ENCODE measurements around the gene PDZD7. TPM values are rescaled to one million over a fixed set of nuclear protein-coding genes. Genes with fewer than 3 reads are reported as not detected.

The PDZD7 gene
- total and polyA plus RNA-seq, 2 of the 8 experiments (the other 6 are each of a cell fraction or from before 2014, with no cell fraction given), result 0.88 to 1.6 TPM

DNA sequence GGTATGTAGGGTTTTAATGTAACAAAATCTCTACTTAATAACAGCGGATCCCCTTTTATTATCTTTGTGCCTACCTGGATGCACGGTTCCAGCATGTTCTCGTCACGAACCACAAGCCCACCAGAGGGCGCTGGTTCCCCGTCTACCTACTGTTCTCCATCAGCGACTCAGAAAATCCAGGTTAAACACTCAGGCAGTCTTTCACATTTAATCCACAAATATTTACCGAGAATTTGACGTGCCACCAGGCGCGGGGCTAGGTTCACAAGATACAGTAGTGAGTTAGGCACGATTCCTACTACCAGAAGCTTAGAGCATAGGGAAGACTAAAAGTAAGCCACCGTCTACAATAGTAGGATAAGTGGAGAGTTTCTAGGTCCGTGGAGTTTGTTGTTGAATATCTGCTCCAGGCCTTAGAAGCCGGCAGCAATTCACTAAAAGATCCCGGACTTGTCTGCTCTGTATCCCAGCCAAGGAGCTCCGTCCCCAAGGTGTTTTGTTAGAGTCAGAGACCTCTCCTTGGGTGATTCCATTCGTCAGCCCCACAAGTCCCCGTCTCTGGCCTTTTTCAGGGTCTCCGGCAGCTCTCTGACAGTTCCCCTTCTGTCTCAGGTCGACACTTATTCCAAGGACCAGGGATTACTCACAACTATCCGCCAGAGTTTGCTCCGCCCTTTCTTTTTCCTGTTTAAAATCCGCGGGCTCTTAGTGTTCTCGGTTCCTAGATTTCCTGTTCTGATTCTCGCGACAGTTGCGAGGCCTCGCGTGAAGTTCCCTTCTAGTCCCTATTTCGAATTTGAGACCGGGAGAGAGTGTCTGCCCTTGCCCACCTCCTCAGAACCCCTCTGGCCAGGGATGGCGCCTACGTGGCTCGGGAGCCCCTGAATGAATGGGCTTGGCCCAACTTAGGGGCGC lies 29.4 kb upstream of the PDZD7 start (continued):
- TF ChIP-seq CREB1 (IDR thresholded peaks at IDR 0.05) (peak; percentile 66; the same call in 1 of the 2 replicates), RFX5 (IDR thresholded peaks at IDR 0.05; ENCODE audit: borderline replicate concordance, low read depth, low read length) (no peak), BRCA1 (IDR thresholded peaks at IDR 0.05; ENCODE audit: low read depth, low read length) (peak; percentile 93), TAF7 (optimal IDR thresholded peaks at IDR 0.05; ENCODE audit: borderline replicate concordance, low read depth, low read length) (no peak), POU5F1 (IDR thresholded peaks at IDR 0.05; ENCODE audit: low read depth, low read length) (no peak)
- TF ChIP-seq, protein P1, sequence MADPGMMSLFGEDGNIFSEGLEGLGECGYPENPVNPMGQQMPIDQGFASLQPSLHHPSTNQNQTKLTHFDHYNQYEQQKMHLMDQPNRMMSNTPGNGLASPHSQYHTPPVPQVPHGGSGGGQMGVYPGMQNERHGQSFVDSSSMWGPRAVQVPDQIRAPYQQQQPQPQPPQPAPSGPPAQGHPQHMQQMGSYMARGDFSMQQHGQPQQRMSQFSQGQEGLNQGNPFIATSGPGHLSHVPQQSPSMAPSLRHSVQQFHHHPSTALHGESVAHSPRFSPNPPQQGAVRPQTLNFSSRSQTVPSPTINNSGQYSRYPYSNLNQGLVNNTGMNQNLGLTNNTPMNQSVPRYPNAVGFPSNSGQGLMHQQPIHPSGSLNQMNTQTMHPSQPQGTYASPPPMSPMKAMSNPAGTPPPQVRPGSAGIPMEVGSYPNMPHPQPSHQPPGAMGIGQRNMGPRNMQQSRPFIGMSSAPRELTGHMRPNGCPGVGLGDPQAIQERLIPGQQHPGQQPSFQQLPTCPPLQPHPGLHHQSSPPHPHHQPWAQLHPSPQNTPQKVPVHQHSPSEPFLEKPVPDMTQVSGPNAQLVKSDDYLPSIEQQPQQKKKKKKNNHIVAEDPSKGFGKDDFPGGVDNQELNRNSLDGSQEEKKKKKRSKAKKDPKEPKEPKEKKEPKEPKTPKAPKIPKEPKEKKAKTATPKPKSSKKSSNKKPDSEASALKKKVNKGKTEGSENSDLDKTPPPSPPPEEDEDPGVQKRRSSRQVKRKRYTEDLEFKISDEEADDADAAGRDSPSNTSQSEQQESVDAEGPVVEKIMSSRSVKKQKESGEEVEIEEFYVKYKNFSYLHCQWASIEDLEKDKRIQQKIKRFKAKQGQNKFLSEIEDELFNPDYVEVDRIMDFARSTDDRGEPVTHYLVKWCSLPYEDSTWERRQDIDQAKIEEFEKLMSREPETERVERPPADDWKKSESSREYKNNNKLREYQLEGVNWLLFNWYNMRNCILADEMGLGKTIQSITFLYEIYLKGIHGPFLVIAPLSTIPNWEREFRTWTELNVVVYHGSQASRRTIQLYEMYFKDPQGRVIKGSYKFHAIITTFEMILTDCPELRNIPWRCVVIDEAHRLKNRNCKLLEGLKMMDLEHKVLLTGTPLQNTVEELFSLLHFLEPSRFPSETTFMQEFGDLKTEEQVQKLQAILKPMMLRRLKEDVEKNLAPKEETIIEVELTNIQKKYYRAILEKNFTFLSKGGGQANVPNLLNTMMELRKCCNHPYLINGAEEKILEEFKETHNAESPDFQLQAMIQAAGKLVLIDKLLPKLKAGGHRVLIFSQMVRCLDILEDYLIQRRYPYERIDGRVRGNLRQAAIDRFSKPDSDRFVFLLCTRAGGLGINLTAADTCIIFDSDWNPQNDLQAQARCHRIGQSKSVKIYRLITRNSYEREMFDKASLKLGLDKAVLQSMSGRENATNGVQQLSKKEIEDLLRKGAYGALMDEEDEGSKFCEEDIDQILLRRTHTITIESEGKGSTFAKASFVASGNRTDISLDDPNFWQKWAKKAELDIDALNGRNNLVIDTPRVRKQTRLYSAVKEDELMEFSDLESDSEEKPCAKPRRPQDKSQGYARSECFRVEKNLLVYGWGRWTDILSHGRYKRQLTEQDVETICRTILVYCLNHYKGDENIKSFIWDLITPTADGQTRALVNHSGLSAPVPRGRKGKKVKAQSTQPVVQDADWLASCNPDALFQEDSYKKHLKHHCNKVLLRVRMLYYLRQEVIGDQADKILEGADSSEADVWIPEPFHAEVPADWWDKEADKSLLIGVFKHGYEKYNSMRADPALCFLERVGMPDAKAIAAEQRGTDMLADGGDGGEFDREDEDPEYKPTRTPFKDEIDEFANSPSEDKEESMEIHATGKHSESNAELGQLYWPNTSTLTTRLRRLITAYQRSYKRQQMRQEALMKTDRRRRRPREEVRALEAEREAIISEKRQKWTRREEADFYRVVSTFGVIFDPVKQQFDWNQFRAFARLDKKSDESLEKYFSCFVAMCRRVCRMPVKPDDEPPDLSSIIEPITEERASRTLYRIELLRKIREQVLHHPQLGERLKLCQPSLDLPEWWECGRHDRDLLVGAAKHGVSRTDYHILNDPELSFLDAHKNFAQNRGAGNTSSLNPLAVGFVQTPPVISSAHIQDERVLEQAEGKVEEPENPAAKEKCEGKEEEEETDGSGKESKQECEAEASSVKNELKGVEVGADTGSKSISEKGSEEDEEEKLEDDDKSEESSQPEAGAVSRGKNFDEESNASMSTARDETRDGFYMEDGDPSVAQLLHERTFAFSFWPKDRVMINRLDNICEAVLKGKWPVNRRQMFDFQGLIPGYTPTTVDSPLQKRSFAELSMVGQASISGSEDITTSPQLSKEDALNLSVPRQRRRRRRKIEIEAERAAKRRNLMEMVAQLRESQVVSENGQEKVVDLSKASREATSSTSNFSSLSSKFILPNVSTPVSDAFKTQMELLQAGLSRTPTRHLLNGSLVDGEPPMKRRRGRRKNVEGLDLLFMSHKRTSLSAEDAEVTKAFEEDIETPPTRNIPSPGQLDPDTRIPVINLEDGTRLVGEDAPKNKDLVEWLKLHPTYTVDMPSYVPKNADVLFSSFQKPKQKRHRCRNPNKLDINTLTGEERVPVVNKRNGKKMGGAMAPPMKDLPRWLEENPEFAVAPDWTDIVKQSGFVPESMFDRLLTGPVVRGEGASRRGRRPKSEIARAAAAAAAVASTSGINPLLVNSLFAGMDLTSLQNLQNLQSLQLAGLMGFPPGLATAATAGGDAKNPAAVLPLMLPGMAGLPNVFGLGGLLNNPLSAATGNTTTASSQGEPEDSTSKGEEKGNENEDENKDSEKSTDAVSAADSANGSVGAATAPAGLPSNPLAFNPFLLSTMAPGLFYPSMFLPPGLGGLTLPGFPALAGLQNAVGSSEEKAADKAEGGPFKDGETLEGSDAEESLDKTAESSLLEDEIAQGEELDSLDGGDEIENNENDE (IDR thresholded peaks at IDR 0.05; ENCODE audit: insufficient replicate concordance, low read length), result no peak
- TF ChIP-seq, protein P2, sequence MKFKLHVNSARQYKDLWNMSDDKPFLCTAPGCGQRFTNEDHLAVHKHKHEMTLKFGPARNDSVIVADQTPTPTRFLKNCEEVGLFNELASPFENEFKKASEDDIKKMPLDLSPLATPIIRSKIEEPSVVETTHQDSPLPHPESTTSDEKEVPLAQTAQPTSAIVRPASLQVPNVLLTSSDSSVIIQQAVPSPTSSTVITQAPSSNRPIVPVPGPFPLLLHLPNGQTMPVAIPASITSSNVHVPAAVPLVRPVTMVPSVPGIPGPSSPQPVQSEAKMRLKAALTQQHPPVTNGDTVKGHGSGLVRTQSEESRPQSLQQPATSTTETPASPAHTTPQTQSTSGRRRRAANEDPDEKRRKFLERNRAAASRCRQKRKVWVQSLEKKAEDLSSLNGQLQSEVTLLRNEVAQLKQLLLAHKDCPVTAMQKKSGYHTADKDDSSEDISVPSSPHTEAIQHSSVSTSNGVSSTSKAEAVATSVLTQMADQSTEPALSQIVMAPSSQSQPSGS (IDR thresholded peaks at IDR 0.05; ENCODE audit: low read length), result peak; percentile 58; the same call in 1 of the 2 replicates

All from H1 (cell line).